ENCODE data around the gene HNRNPH2. TPM values are rescaled to one million over a fixed set of nuclear protein-coding genes. Genes with fewer than 3 reads are reported as not detected.
A peak's percentile ranks its signal among the peaks of the same experiment; 100 is the strongest.

HNRNPH2 gene
- total RNA-seq, 2 experiments from 2014 or later = 31.5 to 31.9 TPM

DNA sequence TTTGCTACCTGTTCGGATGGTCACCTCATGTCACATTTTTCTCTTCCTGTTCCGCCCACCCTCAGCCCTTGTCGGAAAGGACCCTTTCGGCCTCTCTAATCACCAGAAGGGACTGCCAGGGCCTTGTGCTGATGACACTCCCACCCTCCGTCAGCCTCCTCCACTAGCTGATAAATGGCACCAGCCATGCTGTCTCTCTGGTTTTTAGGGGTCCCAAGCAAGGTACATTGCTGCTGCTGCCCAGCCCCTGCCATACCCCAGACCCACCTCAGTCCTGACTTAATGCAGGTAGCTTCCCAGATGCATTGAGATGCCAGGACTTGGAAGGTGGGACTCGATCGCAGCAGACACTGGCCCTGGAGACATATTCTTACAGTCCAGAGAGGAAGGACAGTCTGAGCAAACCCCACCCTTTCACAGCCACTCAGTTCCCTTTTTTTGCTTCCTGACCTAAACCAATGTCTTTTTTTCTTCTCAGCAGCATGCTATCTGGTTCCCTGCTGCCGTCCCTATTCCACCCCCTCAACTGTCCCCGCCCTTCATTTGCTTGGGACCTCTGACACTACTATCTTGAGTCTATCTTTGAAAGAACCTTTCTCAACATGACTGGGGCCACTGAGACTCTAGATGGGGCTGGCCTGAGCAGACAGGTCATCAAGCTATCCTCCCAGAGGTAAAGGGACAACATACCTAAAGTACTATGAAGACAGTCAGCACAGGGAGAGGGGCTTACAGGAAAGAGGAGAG lies 22.1 kb upstream of the HNRNPH2 start, which contains the start of gene BTK:
Gene BTK, minus strand, starts transcription at position 397 of the 747 bp plus-strand sequence. CDS start 10,907 bp downstream, outside the sequence.
- intact Hi-C loops (cut with micrococcal nuclease) = no loop called here
- Mint-ChIP-seq H3K4me3 (no peak within 1 kb of the TSS), H3K4me1 (ENCODE audit: low read depth) (no peaks in the 10 kb centered on the region), H3K9me3 (no peaks in the 10 kb centered on the region), H3K27ac (no peak within 1 kb of the TSS), H3K27me3 (ENCODE audit: low read depth) (no peaks in the 10 kb centered on the region), H3K36me3 (ENCODE audit: low read depth) (peaks cover 2% of the 10 kb centered on the region)
- DNase-seq = no peak
- CTCF ChIA-PET = interaction anchor here (0.6 kb wide), 1 partner anchor 26 kb away, joined by 5 read pairs; no protein-coding TSS in a partner anchor

DNA sequence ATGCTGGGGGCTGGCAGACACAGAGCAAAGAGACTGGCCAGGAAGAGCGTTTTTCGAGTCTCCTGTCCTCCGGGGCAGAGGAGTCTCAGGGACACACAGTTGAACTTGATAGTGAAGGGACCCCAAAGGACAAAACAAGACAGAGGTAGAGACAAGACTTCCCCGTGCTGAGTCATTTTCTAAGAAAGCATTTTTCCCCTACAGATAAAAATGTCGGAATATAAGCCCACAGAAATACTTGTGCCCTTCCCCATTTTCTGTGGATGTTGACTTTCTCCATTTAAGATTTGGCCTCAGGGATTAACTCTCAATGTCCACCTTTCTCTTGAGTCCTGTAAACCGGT lies 21.5 kb upstream of the HNRNPH2 start:
- H3K9me3 Mint-ChIP-seq = no peaks in the 10 kb centered on the region
- H3K36me3 Mint-ChIP-seq (ENCODE audit: low read depth) = peaks cover 7% of the 10 kb centered on the region
- intact Hi-C loops (cut with micrococcal nuclease) = no loop called here
- no peak overlapping the region for H3K27ac Mint-ChIP-seq
- no peak for DNase-seq
- H3K4me3 Mint-ChIP-seq = no peak overlapping the region
- no peaks in the 10 kb centered on the region for H3K27me3 Mint-ChIP-seq (ENCODE audit: low read depth)
- no peaks in the 10 kb centered on the region for H3K4me1 Mint-ChIP-seq (ENCODE audit: low read depth)
- CTCF ChIA-PET = no interaction called here

- H3K27ac Mint-ChIP-seq = no peak overlapping the region
- CTCF ChIA-PET = no interaction called here
- H3K9me3 Mint-ChIP-seq = no peaks in the 10 kb centered on the region
- no peak overlapping the region for H3K4me3 Mint-ChIP-seq
- no peak for DNase-seq
- H3K27me3 Mint-ChIP-seq (ENCODE audit: low read depth) = no peaks in the 10 kb centered on the region
- peaks cover 26% of the 10 kb centered on the region for H3K36me3 Mint-ChIP-seq (ENCODE audit: low read depth)
- intact Hi-C loops (cut with micrococcal nuclease) = no loop called here
- H3K4me1 Mint-ChIP-seq (ENCODE audit: low read depth) = peaks cover 13% of the 10 kb centered on the region
Observed at GRCh38 chrX:101388604-101389003, 19.4 kb upstream of the HNRNPH2 start.

GRCh38 chrX:101390664-101391525 lies 17.1 kb upstream of the HNRNPH2 start, which contains the start of gene RPL36A:
TSS of gene RPL36A (plus strand) at chrX:101391011. CDS start at chrX:101391044, 33 bp downstream.
- Mint-ChIP-seq H3K27me3 (ENCODE audit: low read depth) (no peaks in the 10 kb centered on the region), H3K4me1 (ENCODE audit: low read depth) (peaks cover 18% of the 10 kb centered on the region), H3K4me3 (peak within 1 kb of the TSS; percentile 93), H3K27ac (peak within 1 kb of the TSS; percentile 94), H3K36me3 (ENCODE audit: low read depth) (peaks cover 39% of the 10 kb centered on the region), H3K9me3 (no peaks in the 10 kb centered on the region)
- CTCF ChIA-PET = interaction anchor here (0.6 to 2.3 kb wide), 8 partner anchors 12 to 311 kb away, joined by 3 to 8 read pairs (median 4); no protein-coding TSS in a partner anchor
- DNase-seq = peak; percentile 88
- intact Hi-C loops (cut with micrococcal nuclease) = loop anchor here (1.0 to 5.0 kb wide), 5 partner anchors 17 to 559 kb away; partner anchors contain the start of genes CENPI, HNRNPH2, TIMM8A and TRMT2B

DNA sequence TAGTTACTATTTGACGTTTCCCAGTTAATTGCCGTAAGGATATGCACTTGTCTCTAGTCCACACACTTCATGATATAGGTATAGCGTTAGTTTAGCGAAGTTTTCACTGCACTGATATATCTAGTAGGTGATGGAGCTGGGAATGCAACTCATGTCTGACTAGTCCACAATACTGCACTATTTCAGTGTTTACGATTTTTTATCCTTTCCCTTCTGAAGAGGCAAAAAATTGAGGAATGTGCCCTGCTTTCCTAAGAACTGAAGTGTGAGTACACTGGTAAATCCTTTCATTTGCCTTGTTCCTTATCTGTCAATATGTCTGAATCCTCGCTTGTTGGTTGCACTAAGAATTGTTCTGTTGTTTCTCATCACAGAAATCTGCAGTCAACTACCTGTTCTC lies 16.2 kb upstream of the HNRNPH2 start:
- no peak for DNase-seq
- intact Hi-C loops (cut with micrococcal nuclease) = loop anchor here (5.0 kb wide), 3 partner anchors 295 to 560 kb away; partner anchors contain the start of genes CENPI and TRMT2B
- Mint-ChIP-seq H3K27me3 (ENCODE audit: low read depth) (no peaks in the 10 kb centered on the region), H3K36me3 (ENCODE audit: low read depth) (peaks cover 39% of the 10 kb centered on the region), H3K9me3 (no peaks in the 10 kb centered on the region), H3K27ac (peak overlapping the region; percentile 94), H3K4me3 (peak overlapping the region; percentile 93), H3K4me1 (ENCODE audit: low read depth) (peaks cover 18% of the 10 kb centered on the region)
- CTCF ChIA-PET = interaction anchor here (2.3 kb wide), 1 partner anchor 11 kb away, joined by 5 read pairs; no protein-coding TSS in a partner anchor

GRCh38 chrX:101393530-101394305 lies 14.3 kb upstream of the HNRNPH2 start:
- H3K4me1 Mint-ChIP-seq (ENCODE audit: low read depth) = peaks cover 18% of the 10 kb centered on the region
- intact Hi-C loops (cut with micrococcal nuclease) = loop anchor here (5.0 kb wide), 3 partner anchors 296 to 561 kb away; partner anchors contain the start of genes CENPI and TRMT2B
- peak overlapping the region; percentile 76 for H3K27ac Mint-ChIP-seq
- CTCF ChIA-PET = no interaction called here
- H3K36me3 Mint-ChIP-seq (ENCODE audit: low read depth) = peaks cover 39% of the 10 kb centered on the region
- no peak for DNase-seq
- no peaks in the 10 kb centered on the region for H3K9me3 Mint-ChIP-seq
- peak overlapping the region; percentile 93 for H3K4me3 Mint-ChIP-seq
- no peaks in the 10 kb centered on the region for H3K27me3 Mint-ChIP-seq (ENCODE audit: low read depth)

DNA sequence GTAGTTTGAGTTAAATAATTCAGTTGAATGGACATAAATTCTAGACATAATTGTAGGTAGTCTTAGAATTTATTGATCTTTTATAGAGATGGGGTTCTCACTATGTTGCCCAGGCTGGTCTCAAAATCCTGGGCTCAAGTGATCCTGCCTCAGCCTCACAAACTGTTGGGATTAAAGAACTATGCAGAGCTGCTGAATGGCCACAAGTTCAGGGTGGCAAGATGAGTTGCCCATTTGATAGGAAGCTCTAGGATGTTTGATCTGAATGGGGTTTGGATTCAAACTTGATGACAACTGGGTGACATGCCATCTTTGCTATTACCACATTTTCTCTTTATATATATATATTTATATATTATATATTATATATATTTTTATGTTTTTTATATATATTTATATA lies 13.7 kb upstream of the HNRNPH2 start:
- Mint-ChIP-seq H3K36me3 (ENCODE audit: low read depth) (peaks cover 39% of the 10 kb centered on the region), H3K4me1 (ENCODE audit: low read depth) (peaks cover 18% of the 10 kb centered on the region), H3K9me3 (no peaks in the 10 kb centered on the region), H3K27me3 (ENCODE audit: low read depth) (no peaks in the 10 kb centered on the region), H3K27ac (peak overlapping the region; percentile 76), H3K4me3 (peak overlapping the region; percentile 93)
- intact Hi-C loops (cut with micrococcal nuclease) = loop anchor here (5.0 kb wide), 3 partner anchors 297 to 562 kb away; partner anchors contain the start of genes CENPI and TRMT2B
- no peak for DNase-seq
- CTCF ChIA-PET = no interaction called here

DNA sequence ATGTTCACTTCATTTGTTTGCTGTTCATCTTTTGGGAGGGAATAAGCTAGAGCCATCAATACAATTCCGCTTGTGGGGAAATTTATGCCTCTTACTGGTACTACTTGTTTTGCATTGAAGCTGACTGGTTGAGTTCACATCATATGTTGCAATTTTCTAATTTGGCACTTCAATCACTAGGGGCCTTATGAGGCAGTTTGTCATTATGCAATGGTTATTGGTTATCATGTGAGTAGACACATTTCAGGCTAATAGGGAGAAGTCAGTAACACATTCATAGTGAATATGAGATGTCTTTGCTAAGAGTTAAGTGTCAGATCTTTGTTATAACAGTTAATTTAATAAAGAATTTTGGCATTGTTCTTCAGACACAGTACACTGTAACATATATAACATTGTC lies 12.2 kb upstream of the HNRNPH2 start:
- Mint-ChIP-seq H3K27ac (peak overlapping the region; percentile 70), H3K4me3 (no peak overlapping the region), H3K4me1 (ENCODE audit: low read depth) (peaks cover 18% of the 10 kb centered on the region), H3K36me3 (ENCODE audit: low read depth) (peaks cover 43% of the 10 kb centered on the region), H3K27me3 (ENCODE audit: low read depth) (no peaks in the 10 kb centered on the region), H3K9me3 (no peaks in the 10 kb centered on the region)
- CTCF ChIA-PET = no interaction called here
- DNase-seq = no peak
- intact Hi-C loops (cut with micrococcal nuclease) = no loop called here

- H3K36me3 Mint-ChIP-seq (ENCODE audit: low read depth) = peaks cover 26% of the 10 kb centered on the region
- H3K27ac Mint-ChIP-seq = no peak overlapping the region
- no peak overlapping the region for H3K4me3 Mint-ChIP-seq
- CTCF ChIA-PET = interaction anchor here (0.7 kb wide), 1 partner anchor 198 kb away, joined by 4 read pairs; no protein-coding TSS in a partner anchor
- DNase-seq = no peak
- no peaks in the 10 kb centered on the region for H3K27me3 Mint-ChIP-seq (ENCODE audit: low read depth)
- intact Hi-C loops (cut with micrococcal nuclease) = no loop called here
- peaks cover 12% of the 10 kb centered on the region for H3K4me1 Mint-ChIP-seq (ENCODE audit: low read depth)
- H3K9me3 Mint-ChIP-seq = no peaks in the 10 kb centered on the region
Observed at GRCh38 chrX:101397779-101398178, 10.2 kb upstream of the HNRNPH2 start.

DNA sequence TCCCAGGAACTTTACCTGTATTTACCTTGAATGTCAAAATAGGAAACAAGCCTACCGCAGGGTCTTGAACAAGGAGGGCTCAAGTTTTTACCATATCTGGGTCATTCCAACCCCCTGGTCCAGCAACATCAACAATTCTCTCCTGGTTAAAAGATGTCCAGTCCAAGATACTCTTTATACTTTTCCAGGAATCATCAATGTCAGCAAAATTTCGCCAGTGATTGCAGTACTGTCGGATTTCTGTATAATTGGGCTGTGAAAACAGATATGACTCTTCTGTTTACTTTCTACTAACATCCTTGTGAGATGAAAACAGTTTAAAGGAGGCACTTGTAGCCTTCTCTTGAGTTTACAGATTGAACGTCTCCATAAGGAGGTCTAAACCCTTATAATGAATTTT lies 9.3 kb upstream of the HNRNPH2 start:
- CTCF ChIA-PET = no interaction called here
- peaks cover 20% of the 10 kb centered on the region for H3K36me3 Mint-ChIP-seq (ENCODE audit: low read depth)
- no peak overlapping the region for H3K27ac Mint-ChIP-seq
- peaks cover 4% of the 10 kb centered on the region for H3K4me1 Mint-ChIP-seq (ENCODE audit: low read depth)
- no peaks in the 10 kb centered on the region for H3K27me3 Mint-ChIP-seq (ENCODE audit: low read depth)
- DNase-seq = no peak
- no peaks in the 10 kb centered on the region for H3K9me3 Mint-ChIP-seq
- intact Hi-C loops (cut with micrococcal nuclease) = no loop called here
- H3K4me3 Mint-ChIP-seq = no peak overlapping the region

GRCh38 chrX:101399825-101400224 lies 8.2 kb upstream of the HNRNPH2 start:
- peaks cover 17% of the 10 kb centered on the region for H3K36me3 Mint-ChIP-seq (ENCODE audit: low read depth)
- H3K27ac Mint-ChIP-seq = no peak overlapping the region
- H3K9me3 Mint-ChIP-seq = no peaks in the 10 kb centered on the region
- peaks cover 4% of the 10 kb centered on the region for H3K4me1 Mint-ChIP-seq (ENCODE audit: low read depth)
- no peaks in the 10 kb centered on the region for H3K27me3 Mint-ChIP-seq (ENCODE audit: low read depth)
- CTCF ChIA-PET = no interaction called here
- no peak overlapping the region for H3K4me3 Mint-ChIP-seq
- intact Hi-C loops (cut with micrococcal nuclease) = loop anchor here (10.0 kb wide), 1 partner anchor 475 kb away; the partner anchor contains the start of gene XKRX
- no peak for DNase-seq
